ENCODE measurements around the gene SFTPB.
"Not testable (repeated sequence)": the region's sequence is repeated elsewhere in the genome, so short reads cannot be mapped to it uniquely, and the experiment has no call there.

DNA sequence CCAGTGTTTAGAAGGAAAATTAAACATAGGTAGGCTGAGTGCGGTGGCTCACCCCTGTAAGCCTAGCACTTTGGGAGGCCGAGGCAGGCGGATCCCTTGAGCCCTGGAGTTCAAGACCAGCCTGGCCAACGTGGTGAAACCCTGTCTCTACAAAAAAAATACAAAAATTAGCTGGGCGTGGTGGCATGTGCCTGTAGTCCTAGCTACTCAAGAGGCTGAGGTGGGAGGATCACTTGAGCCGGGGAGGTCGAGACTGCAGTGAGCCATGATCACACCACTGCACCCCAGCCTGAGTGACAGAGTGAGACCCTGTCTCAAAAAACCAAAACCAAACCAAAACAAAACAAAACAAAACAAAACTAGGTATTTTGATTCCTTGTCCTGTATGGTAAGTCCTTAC is 46.4 kb upstream of the SFTPB start:
- TF ChIP-seq POLR2AphosphoS5, POLR2A (IDR thresholded peaks at IDR 0.05): not testable (repeated sequence)
- TF ChIP-seq, protein P1, sequence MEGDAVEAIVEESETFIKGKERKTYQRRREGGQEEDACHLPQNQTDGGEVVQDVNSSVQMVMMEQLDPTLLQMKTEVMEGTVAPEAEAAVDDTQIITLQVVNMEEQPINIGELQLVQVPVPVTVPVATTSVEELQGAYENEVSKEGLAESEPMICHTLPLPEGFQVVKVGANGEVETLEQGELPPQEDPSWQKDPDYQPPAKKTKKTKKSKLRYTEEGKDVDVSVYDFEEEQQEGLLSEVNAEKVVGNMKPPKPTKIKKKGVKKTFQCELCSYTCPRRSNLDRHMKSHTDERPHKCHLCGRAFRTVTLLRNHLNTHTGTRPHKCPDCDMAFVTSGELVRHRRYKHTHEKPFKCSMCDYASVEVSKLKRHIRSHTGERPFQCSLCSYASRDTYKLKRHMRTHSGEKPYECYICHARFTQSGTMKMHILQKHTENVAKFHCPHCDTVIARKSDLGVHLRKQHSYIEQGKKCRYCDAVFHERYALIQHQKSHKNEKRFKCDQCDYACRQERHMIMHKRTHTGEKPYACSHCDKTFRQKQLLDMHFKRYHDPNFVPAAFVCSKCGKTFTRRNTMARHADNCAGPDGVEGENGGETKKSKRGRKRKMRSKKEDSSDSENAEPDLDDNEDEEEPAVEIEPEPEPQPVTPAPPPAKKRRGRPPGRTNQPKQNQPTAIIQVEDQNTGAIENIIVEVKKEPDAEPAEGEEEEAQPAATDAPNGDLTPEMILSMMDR (IDR thresholded peaks at IDR 0.05): not testable (repeated sequence)
